Measurements from ENCODE around the gene GPR135. TPM values are rescaled to one million over a fixed set of nuclear protein-coding genes. Genes with fewer than 3 reads are reported as not detected.
"Not testable (repeated sequence)": the region's sequence is repeated elsewhere in the genome, so short reads cannot be mapped to it uniquely, and the experiment has no call there.

The GPR135 gene
- total RNA-seq, 4 donors from 2014 or later = 1.6 to 3.8 (median 1.6) TPM

GRCh38 chr14:59458486-59458885, 6.7 kb downstream of the GPR135 start:
- Histone ChIP-seq H3K27me3 (no peaks in the 10 kb centered on the region), H3K36me3 (peaks cover 0 to 31% of the 10 kb centered on the region in 2 donors), H3K9me3 (no peaks in the 10 kb centered on the region), H3K4me3 (no peak overlapping the region), H3K4me1 (no peaks in the 10 kb centered on the region), H3K27ac (no peak overlapping the region)
- TF ChIP-seq CTCF (IDR thresholded peaks at IDR 0.05 in 4 of 5, conservative IDR thresholded peaks at IDR 0.05 in 1 of 5) = no peak
- DNase-seq (no peak), ATAC-seq (no peak)
- in situ Hi-C loops (cut with MboI; ENCODE audit: low sequenced_read_pairs in 4 of 4) (no loop called here), intact Hi-C loops (cut with DNase I; ENCODE audit: low total_unique reads) (no loop called here)

- Histone ChIP-seq H3K27me3 (no peaks in the 10 kb centered on the region), H3K4me1 (no peaks in the 10 kb centered on the region), H3K9me3 (no peaks in the 10 kb centered on the region), H3K27ac (no peak overlapping the region), H3K36me3 (peaks cover 0 to 31% of the 10 kb centered on the region in 2 donors), H3K4me3 (no peak overlapping the region)
- ATAC-seq (no peak), DNase-seq (no peak)
- intact Hi-C loops (cut with DNase I; ENCODE audit: low total_unique reads) (no loop called here), in situ Hi-C loops (cut with MboI; ENCODE audit: low sequenced_read_pairs in 4 of 4) (no loop called here)
- no peak for TF ChIP-seq CTCF (IDR thresholded peaks at IDR 0.05 in 4 of 5, conservative IDR thresholded peaks at IDR 0.05 in 1 of 5)
Measured at GRCh38 chr14:59455411-59455810, 9.8 kb downstream of the GPR135 start.

- no peak overlapping the region for H3K27ac ChIP-seq
- DNase-seq (no peak), ATAC-seq (peak; percentile 54 to 76)
- no peaks in the 10 kb centered on the region for H3K4me1 ChIP-seq
- no peaks in the 10 kb centered on the region for H3K9me3 ChIP-seq
- no peaks in the 10 kb centered on the region for H3K27me3 ChIP-seq
- in situ Hi-C loops (cut with MboI; ENCODE audit: low sequenced_read_pairs in 4 of 4) = no loop called here
- intact Hi-C loops (cut with DNase I; ENCODE audit: low total_unique reads) = no loop called here
- TF ChIP-seq POLR2A (IDR thresholded peaks at IDR 0.05) (no peak), CTCF (IDR thresholded peaks at IDR 0.05 in 4 of 5, conservative IDR thresholded peaks at IDR 0.05 in 1 of 5) (no peak)
- H3K36me3 ChIP-seq = peaks cover 0 to 31% of the 10 kb centered on the region in 2 donors
- no peak overlapping the region for H3K4me3 ChIP-seq
Measured at GRCh38 chr14:59454139-59454538, 11.0 kb downstream of the GPR135 start.

- no peaks in the 10 kb centered on the region for H3K27me3 ChIP-seq
- peaks cover 0 to 19% of the 10 kb centered on the region in 2 donors for H3K36me3 ChIP-seq
- no peak for DNase-seq
- intact Hi-C loops (cut with DNase I; ENCODE audit: low total_unique reads) (no loop called here), in situ Hi-C loops (cut with MboI; ENCODE audit: low sequenced_read_pairs in 4 of 4) (no loop called here)
- H3K27ac ChIP-seq = no peak overlapping the region
- H3K4me3 ChIP-seq = no peak overlapping the region
- TF ChIP-seq CTCF (IDR thresholded peaks at IDR 0.05 in 4 of 5, conservative IDR thresholded peaks at IDR 0.05 in 1 of 5) (no peak), POLR2A (IDR thresholded peaks at IDR 0.05) (no peak)
- H3K4me1 ChIP-seq = no peaks in the 10 kb centered on the region
- H3K9me3 ChIP-seq = no peaks in the 10 kb centered on the region
- no peak for ATAC-seq
Measured at GRCh38 chr14:59451849-59452248, 13.3 kb downstream of the GPR135 start.

GRCh38 chr14:59450716-59451115, 14.5 kb downstream of the GPR135 start:
- intact Hi-C loops (cut with DNase I; ENCODE audit: low total_unique reads) = no loop called here
- Histone ChIP-seq H3K36me3 (peaks cover 0 to 8% of the 10 kb centered on the region in 2 donors), H3K27me3 (no peaks in the 10 kb centered on the region), H3K4me1 (no peaks in the 10 kb centered on the region), H3K27ac (no peak overlapping the region), H3K9me3 (no peaks in the 10 kb centered on the region), H3K4me3 (no peak overlapping the region)
- ATAC-seq (no peak), DNase-seq (no peak)
- in situ Hi-C loops (cut with MboI; ENCODE audit: low sequenced_read_pairs in 4 of 4) = no loop called here
- TF ChIP-seq CTCF (IDR thresholded peaks at IDR 0.05 in 4 of 5, conservative IDR thresholded peaks at IDR 0.05 in 1 of 5) = no peak
- TF ChIP-seq POLR2A (IDR thresholded peaks at IDR 0.05) = no peak

GRCh38 chr14:59448673-59449072, 16.5 kb downstream of the GPR135 start:
- H3K9me3 ChIP-seq; DNase-seq; ATAC-seq; H3K36me3 ChIP-seq; H3K27me3 ChIP-seq; H3K27ac ChIP-seq; H3K4me3 ChIP-seq; in situ Hi-C loops (cut with MboI; ENCODE audit: low sequenced_read_pairs in 4 of 4); H3K4me1 ChIP-seq: not testable (repeated sequence)
- intact Hi-C loops (cut with DNase I; ENCODE audit: low total_unique reads) = loop anchor here (10.0 kb wide), 1 partner anchor 114 kb away; no protein-coding TSS in a partner anchor

All from gastrocnemius medialis (tissue), 4 donors.